NOMO-1 treated with dmso at 0.1 percent for 144 hours (cell line): ENCODE data around the gene CELSR2.
"Not testable (repeated sequence)": the region's sequence is repeated elsewhere in the genome, so short reads cannot be mapped to it uniquely, and the experiment has no call there.

Experiments used
- DNase-seq: peaks from one replicate; lab custom pipeline; 2025; ENCODE audit not compliant: unreplicated experiment; lab: John Stamatoyannopoulos, UW

The CELSR2 gene

GRCh38 chr1:109277434-109278204 is 28.3 kb downstream of the CELSR2 start:
- DNase-seq = no peak

- DNase-seq = no peak
These were observed 30.4 kb downstream of the CELSR2 start for GRCh38 chr1:109279615-109280278.

- no peak for DNase-seq
These were observed 31.5 kb downstream of the CELSR2 start for GRCh38 chr1:109280862-109281261.

GRCh38 chr1:109281680-109282496 is 32.5 kb downstream of the CELSR2 start:
- DNase-seq = peak; percentile 40

GRCh38 chr1:109282497-109282951 is 33.2 kb downstream of the CELSR2 start:
- no peak for DNase-seq

GRCh38 chr1:109282952-109283747 is 33.8 kb downstream of the CELSR2 start, which contains the start of gene PSRC1:
Gene PSRC1, minus strand, starts transcription at chr1:109283145.
- peak; percentile 84 for DNase-seq

GRCh38 chr1:109283748-109284600 is 34.6 kb downstream of the CELSR2 start:
- no peak for DNase-seq

- not testable (repeated sequence) for DNase-seq
These were observed 37.4 kb downstream of the CELSR2 start for GRCh38 chr1:109286762-109287161.

GRCh38 chr1:109290137-109290536 is 40.8 kb downstream of the CELSR2 start:
- no peak for DNase-seq

GRCh38 chr1:109290998-109291397 is 41.7 kb downstream of the CELSR2 start:
- peak; percentile 82 for DNase-seq

GRCh38 chr1:109292364-109292763 is 43.0 kb downstream of the CELSR2 start:
- no peak for DNase-seq

GRCh38 chr1:109293026-109293425 is 43.7 kb downstream of the CELSR2 start:
- no peak for DNase-seq

- DNase-seq = peak; percentile 43
These were observed 45.1 kb downstream of the CELSR2 start for GRCh38 chr1:109294481-109294880.

- DNase-seq = no peak
These were observed 46.5 kb downstream of the CELSR2 start for GRCh38 chr1:109295712-109296415.

- no peak for DNase-seq
These were observed 47.4 kb downstream of the CELSR2 start for GRCh38 chr1:109296782-109297181.

GRCh38 chr1:109298666-109299557 is 49.6 kb downstream of the CELSR2 start:
- no peak for DNase-seq

GRCh38 chr1:109299558-109300343 is 50.4 kb downstream of the CELSR2 start:
- DNase-seq = no peak
